ENCODE results near the gene TMEM74B.

The TMEM74B gene

GRCh38 chr20:1214838-1215261 lies 30.1 kb upstream of the TMEM74B start:
- H3K9me3 ChIP-seq (ENCODE audit: control insufficient read depth, insufficient read depth, low read length): no peaks in the 10 kb centered on the region
- H3K9ac ChIP-seq (ENCODE audit: low read depth, low read length): no peak overlapping the region
- H3K36me3 ChIP-seq (ENCODE audit: control insufficient read depth, insufficient read depth, low read length): no peaks in the 10 kb centered on the region
- H3K4me3 ChIP-seq (ENCODE audit: low read depth, low read length): no peak overlapping the region
- H3K27me3 ChIP-seq (ENCODE audit: control insufficient read depth, insufficient read depth, low read length): peaks cover 10% of the 10 kb centered on the region
- H3K4me1 ChIP-seq (ENCODE audit: control insufficient read depth, insufficient read depth, low read length): peaks cover 6% of the 10 kb centered on the region

- no peaks in the 10 kb centered on the region for H3K36me3 ChIP-seq (ENCODE audit: control insufficient read depth, insufficient read depth, low read length)
- no peak overlapping the region for H3K4me3 ChIP-seq (ENCODE audit: low read depth, low read length)
- H3K4me1 ChIP-seq (ENCODE audit: control insufficient read depth, insufficient read depth, low read length): peaks cover 6% of the 10 kb centered on the region
- H3K9ac ChIP-seq (ENCODE audit: low read depth, low read length): no peak overlapping the region
- H3K27me3 ChIP-seq (ENCODE audit: control insufficient read depth, insufficient read depth, low read length): peaks cover 10% of the 10 kb centered on the region
- H3K9me3 ChIP-seq (ENCODE audit: control insufficient read depth, insufficient read depth, low read length): no peaks in the 10 kb centered on the region
Observed at GRCh38 chr20:1212607-1213396, 28.0 kb upstream of the TMEM74B start.

GRCh38 chr20:1212023-1212422 lies 27.2 kb upstream of the TMEM74B start:
- peaks cover 10% of the 10 kb centered on the region for H3K27me3 ChIP-seq (ENCODE audit: control insufficient read depth, insufficient read depth, low read length)
- H3K4me3 ChIP-seq (ENCODE audit: low read depth, low read length): no peak overlapping the region
- no peaks in the 10 kb centered on the region for H3K9me3 ChIP-seq (ENCODE audit: control insufficient read depth, insufficient read depth, low read length)
- H3K4me1 ChIP-seq (ENCODE audit: control insufficient read depth, insufficient read depth, low read length): peaks cover 6% of the 10 kb centered on the region
- H3K9ac ChIP-seq (ENCODE audit: low read depth, low read length): no peak overlapping the region
- no peaks in the 10 kb centered on the region for H3K36me3 ChIP-seq (ENCODE audit: control insufficient read depth, insufficient read depth, low read length)

GRCh38 chr20:1210501-1210900 lies 25.7 kb upstream of the TMEM74B start:
- Histone ChIP-seq H3K36me3 (ENCODE audit: control insufficient read depth, insufficient read depth, low read length) (no peaks in the 10 kb centered on the region), H3K4me1 (ENCODE audit: control insufficient read depth, insufficient read depth, low read length) (peaks cover 6% of the 10 kb centered on the region), H3K9ac (ENCODE audit: low read depth, low read length) (no peak overlapping the region), H3K9me3 (ENCODE audit: control insufficient read depth, insufficient read depth, low read length) (no peaks in the 10 kb centered on the region), H3K4me3 (ENCODE audit: low read depth, low read length) (no peak overlapping the region), H3K27me3 (ENCODE audit: control insufficient read depth, insufficient read depth, low read length) (peaks cover 10% of the 10 kb centered on the region)

GRCh38 chr20:1209447-1210387 lies 24.9 kb upstream of the TMEM74B start:
- no peaks in the 10 kb centered on the region for H3K9me3 ChIP-seq (ENCODE audit: control insufficient read depth, insufficient read depth, low read length)
- no peaks in the 10 kb centered on the region for H3K36me3 ChIP-seq (ENCODE audit: control insufficient read depth, insufficient read depth, low read length)
- no peak overlapping the region for H3K4me3 ChIP-seq (ENCODE audit: low read depth, low read length)
- H3K9ac ChIP-seq (ENCODE audit: low read depth, low read length): no peak overlapping the region
- peaks cover 6% of the 10 kb centered on the region for H3K4me1 ChIP-seq (ENCODE audit: control insufficient read depth, insufficient read depth, low read length)
- H3K27me3 ChIP-seq (ENCODE audit: control insufficient read depth, insufficient read depth, low read length): peaks cover 9% of the 10 kb centered on the region

- no peak overlapping the region for H3K4me3 ChIP-seq (ENCODE audit: low read depth, low read length)
- no peaks in the 10 kb centered on the region for H3K27me3 ChIP-seq (ENCODE audit: control insufficient read depth, insufficient read depth, low read length)
- no peaks in the 10 kb centered on the region for H3K36me3 ChIP-seq (ENCODE audit: control insufficient read depth, insufficient read depth, low read length)
- peaks cover 2% of the 10 kb centered on the region for H3K4me1 ChIP-seq (ENCODE audit: control insufficient read depth, insufficient read depth, low read length)
- no peak overlapping the region for H3K9ac ChIP-seq (ENCODE audit: low read depth, low read length)
- no peaks in the 10 kb centered on the region for H3K9me3 ChIP-seq (ENCODE audit: control insufficient read depth, insufficient read depth, low read length)
Observed at GRCh38 chr20:1207293-1207878, 22.6 kb upstream of the TMEM74B start.

GRCh38 chr20:1206366-1207148 lies 21.8 kb upstream of the TMEM74B start:
- no peaks in the 10 kb centered on the region for H3K9me3 ChIP-seq (ENCODE audit: control insufficient read depth, insufficient read depth, low read length)
- no peak overlapping the region for H3K4me3 ChIP-seq (ENCODE audit: low read depth, low read length)
- no peaks in the 10 kb centered on the region for H3K27me3 ChIP-seq (ENCODE audit: control insufficient read depth, insufficient read depth, low read length)
- H3K36me3 ChIP-seq (ENCODE audit: control insufficient read depth, insufficient read depth, low read length): no peaks in the 10 kb centered on the region
- H3K4me1 ChIP-seq (ENCODE audit: control insufficient read depth, insufficient read depth, low read length): no peaks in the 10 kb centered on the region
- H3K9ac ChIP-seq (ENCODE audit: low read depth, low read length): no peak overlapping the region

GRCh38 chr20:1205802-1206201 lies 21.0 kb upstream of the TMEM74B start:
- Histone ChIP-seq H3K9me3 (ENCODE audit: control insufficient read depth, insufficient read depth, low read length) (no peaks in the 10 kb centered on the region), H3K9ac (ENCODE audit: low read depth, low read length) (no peak overlapping the region), H3K36me3 (ENCODE audit: control insufficient read depth, insufficient read depth, low read length) (no peaks in the 10 kb centered on the region), H3K4me1 (ENCODE audit: control insufficient read depth, insufficient read depth, low read length) (no peaks in the 10 kb centered on the region), H3K4me3 (ENCODE audit: low read depth, low read length) (no peak overlapping the region), H3K27me3 (ENCODE audit: control insufficient read depth, insufficient read depth, low read length) (no peaks in the 10 kb centered on the region)

GRCh38 chr20:1204576-1204975 lies 19.8 kb upstream of the TMEM74B start:
- Histone ChIP-seq H3K4me3 (ENCODE audit: low read depth, low read length) (no peak overlapping the region), H3K4me1 (ENCODE audit: control insufficient read depth, insufficient read depth, low read length) (no peaks in the 10 kb centered on the region), H3K9me3 (ENCODE audit: control insufficient read depth, insufficient read depth, low read length) (no peaks in the 10 kb centered on the region), H3K9ac (ENCODE audit: low read depth, low read length) (no peak overlapping the region), H3K27me3 (ENCODE audit: control insufficient read depth, insufficient read depth, low read length) (no peaks in the 10 kb centered on the region), H3K36me3 (ENCODE audit: control insufficient read depth, insufficient read depth, low read length) (no peaks in the 10 kb centered on the region)

- H3K9me3 ChIP-seq (ENCODE audit: control insufficient read depth, insufficient read depth, low read length): no peaks in the 10 kb centered on the region
- H3K4me3 ChIP-seq (ENCODE audit: low read depth, low read length): no peak overlapping the region
- H3K9ac ChIP-seq (ENCODE audit: low read depth, low read length): no peak overlapping the region
- H3K27me3 ChIP-seq (ENCODE audit: control insufficient read depth, insufficient read depth, low read length): no peaks in the 10 kb centered on the region
- no peaks in the 10 kb centered on the region for H3K36me3 ChIP-seq (ENCODE audit: control insufficient read depth, insufficient read depth, low read length)
- no peaks in the 10 kb centered on the region for H3K4me1 ChIP-seq (ENCODE audit: control insufficient read depth, insufficient read depth, low read length)
Observed at GRCh38 chr20:1204113-1204512, 19.3 kb upstream of the TMEM74B start.

- Histone ChIP-seq H3K27me3 (ENCODE audit: control insufficient read depth, insufficient read depth, low read length) (no peaks in the 10 kb centered on the region), H3K4me3 (ENCODE audit: low read depth, low read length) (no peak overlapping the region), H3K9me3 (ENCODE audit: control insufficient read depth, insufficient read depth, low read length) (no peaks in the 10 kb centered on the region), H3K9ac (ENCODE audit: low read depth, low read length) (no peak overlapping the region), H3K36me3 (ENCODE audit: control insufficient read depth, insufficient read depth, low read length) (no peaks in the 10 kb centered on the region), H3K4me1 (ENCODE audit: control insufficient read depth, insufficient read depth, low read length) (no peaks in the 10 kb centered on the region)
Observed at GRCh38 chr20:1203630-1204029, 18.8 kb upstream of the TMEM74B start.

Measured in iPS-15b (cell line).